Adipose tissue (tissue), 3 donors: ENCODE measurements around the gene CNOT8. TPM values are rescaled to one million over a fixed set of nuclear protein-coding genes. Genes with fewer than 3 reads are reported as not detected.
"Not testable (repeated sequence)": the region's sequence is repeated elsewhere in the genome, so short reads cannot be mapped to it uniquely, and the experiment has no call there.

Experiments
- H3K27ac ChIP-seq: one replicate; pipeline ENCODE4 v1.5.1; 2013; ENCODE audit warnings: low read depth, low read length
- WGBS, 3 donors: extraction: QIAGEN DNeasy Blood & Tissue Kit; methylation state at CpG; one replicate each; pipeline ENCODE4 v1.1.7; 2013; 5-methylcytosine and 5-hydroxymethylcytosine counted together
- polyA plus RNA-seq, 3 donors: library from polyadenylated mRNA; stranded (reverse); fragments of 200-250 nt; gene quantifications; one replicate each; pipeline ENCODE4 v1.2.3, GENCODE V29; 2013
- donor health status: healthy with polysubstance abuse.
- donor health status: Bipolar disorder and iron deficiency.
- donor health status: healthy.

CNOT8 gene
- polyA plus RNA-seq, 3 donors, result 16.6 to 52.8 (median 52.1) TPM

DNA sequence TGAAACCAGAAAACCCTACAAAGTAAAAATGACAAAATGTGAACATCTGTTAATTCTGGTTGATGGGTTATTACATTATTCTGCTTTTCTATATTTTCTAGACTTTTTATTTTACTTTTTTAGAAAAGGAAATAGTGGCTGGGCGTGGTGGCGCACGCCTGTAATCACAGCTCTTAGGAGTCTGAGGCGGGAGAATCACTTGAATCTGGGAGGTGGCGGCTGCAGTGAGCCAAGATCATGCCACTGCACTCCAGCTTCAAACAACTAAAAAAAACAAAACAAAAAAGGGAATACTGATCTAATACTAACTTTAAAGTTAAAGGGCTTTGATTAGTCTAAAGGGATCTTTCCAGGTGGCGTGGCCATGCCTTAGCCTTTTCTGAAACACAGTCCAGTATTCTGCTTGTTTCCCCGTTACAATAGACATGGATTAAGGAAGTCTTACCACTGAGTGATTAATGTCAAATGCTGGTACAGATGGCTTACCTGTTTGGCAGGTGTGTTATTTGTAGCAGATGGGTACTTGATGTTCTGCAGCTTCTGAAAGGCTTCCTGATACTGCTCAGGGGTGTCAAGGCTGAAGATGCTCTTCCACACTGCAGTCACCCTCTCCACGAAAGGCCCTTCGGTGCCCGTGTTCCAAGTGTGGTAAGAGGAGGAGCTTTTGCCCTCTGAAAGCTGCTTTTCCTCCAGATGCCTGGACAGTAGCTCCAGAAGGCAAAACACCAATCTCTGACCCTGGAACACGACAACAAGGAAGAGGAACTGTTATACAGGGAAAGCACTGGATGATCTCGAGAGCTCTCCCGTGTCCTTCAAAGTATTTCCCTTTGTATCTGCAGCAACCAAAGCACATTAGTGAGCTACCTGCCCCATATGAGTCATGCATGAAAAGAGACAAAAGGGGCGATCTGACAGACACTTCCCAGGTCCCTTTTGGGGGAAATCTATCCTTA is 37.5 kb downstream of the CNOT8 start:
- no peak overlapping the region for H3K27ac ChIP-seq
- 86 to 88% (median 86%) methylated on average over 14 of the region's 14 CpGs for WGBS, 3 donors

DNA sequence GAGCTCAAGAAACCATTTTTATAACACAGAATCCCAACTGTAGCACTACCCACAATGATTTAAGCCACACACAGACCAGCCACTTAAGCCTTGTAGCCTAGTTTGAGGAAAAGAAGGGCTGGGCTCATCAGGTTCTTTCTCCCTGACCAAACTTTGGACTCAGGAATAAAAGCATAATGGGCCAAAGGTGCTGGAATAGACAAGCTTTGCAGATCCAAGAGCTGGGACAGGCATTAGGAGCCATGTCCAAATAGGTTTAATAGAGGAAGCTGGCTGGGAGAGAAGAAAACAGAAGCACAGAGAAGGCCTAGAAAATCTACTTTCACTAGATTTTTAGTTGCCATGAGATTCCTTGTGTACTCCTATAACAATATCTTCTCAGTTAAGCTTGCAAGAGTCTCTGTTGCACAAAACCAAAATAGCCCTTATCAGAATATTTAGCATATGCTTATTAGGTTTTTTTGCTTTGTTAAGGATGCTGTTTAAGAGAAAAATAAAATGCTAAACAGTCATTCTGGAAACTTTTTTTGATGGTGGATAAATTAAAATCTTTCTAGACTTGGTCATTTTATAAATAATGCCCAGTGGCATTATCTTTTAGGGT is 38.2 kb downstream of the CNOT8 start:
- H3K27ac ChIP-seq, result no peak overlapping the region

DNA sequence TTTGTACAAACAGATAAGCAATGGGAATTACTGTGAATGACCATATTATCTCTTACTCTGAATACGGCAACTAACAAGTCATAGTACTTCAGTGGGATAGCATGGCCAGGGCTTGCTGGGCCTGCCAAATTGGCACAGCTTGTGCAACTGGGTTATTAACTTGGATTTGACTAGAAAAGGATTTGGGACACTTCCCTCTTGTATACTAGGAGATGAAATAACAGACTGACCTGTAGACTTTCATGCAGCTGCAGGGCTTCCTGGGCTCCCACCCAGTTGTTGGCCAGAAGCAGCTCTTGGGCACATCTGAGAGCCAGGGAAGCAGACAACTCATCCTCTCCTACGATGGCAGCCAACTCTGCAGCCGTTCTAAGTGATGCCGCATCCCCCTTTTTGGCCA is 39.8 kb downstream of the CNOT8 start:
- H3K27ac ChIP-seq, result no peak overlapping the region
- WGBS, 3 donors, result 86 to 89% (median 88%) methylated on average over 4 of the region's 4 CpGs

DNA sequence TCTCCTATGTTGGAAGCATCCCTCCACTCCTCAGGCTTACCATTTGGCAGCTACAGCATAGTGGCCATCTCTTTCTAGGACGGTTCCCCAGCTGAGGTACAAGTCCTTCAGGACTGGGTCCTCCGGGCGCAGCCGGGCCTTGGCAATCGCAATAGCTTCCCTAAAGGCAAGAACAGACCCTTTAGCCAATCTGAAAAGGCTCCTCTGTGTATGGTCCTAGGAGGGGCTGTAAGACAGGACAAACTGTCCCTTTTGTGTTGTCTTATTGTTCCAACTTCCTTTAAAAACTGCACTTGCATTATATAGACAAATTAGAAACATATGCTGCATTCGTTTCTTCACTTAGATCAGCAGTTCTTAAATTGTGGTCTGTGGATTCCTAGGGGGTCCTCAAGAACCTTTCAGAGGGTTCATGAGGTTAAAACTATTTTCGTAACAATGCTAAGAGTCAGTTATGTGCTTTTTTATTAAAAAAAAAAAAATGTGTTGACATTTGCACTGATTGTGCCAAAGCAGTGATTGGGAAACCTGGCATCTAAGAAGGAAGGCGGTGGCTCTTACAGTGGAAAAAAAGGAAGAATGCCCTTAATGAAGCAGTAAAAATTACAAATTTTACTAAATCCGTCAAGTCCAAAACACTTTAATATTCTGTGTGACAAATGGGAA is 40.9 kb downstream of the CNOT8 start:
- WGBS, 3 donors, result 75 to 91% (median 81%) methylated on average over 9 of the region's 9 CpGs
- H3K27ac ChIP-seq, result no peak overlapping the region

DNA sequence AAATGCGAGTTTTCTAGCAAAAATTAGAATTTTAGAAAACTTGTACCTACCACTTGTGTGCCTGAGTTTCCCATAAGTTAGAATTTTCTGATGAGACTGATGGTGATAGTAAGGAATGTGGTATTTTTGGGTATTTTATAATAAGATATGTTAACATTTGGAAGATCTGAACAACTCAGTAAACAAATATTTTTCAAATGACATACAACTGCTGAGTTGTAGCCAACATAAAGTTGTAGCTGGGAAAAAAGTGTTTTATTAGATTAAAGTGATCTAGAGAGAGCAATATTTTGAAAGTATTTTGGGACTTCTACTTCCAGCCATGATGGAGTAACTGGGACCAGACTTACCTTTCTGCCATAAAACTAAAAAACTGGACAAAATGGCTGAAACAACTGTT is 41.6 kb downstream of the CNOT8 start:
- 89 to 96% (median 94%) methylated on average over 1 of the region's 1 CpG for whole genome bisulfite sequencing, 3 donors
- H3K27ac ChIP-seq, result no peak overlapping the region

DNA sequence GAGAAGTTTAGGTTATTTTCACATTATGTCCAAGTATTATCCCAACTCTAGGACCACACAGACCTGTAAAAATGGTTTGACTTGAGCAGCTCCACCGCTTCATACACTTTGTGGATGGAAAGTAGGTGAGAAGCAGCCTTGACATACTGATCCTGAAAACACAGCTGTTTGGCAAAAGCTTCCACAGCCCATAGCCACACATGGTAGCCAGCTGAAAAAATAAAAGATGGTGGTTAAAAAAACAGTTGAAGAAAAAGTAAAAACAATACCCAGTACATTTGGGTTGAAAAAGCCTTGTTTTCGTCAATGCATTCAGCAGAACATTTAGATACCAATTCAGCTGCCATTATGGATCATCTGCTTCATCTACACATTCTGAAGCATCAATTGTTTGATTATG is 42.8 kb downstream of the CNOT8 start:
- no peak overlapping the region for H3K27ac ChIP-seq
- WGBS, 3 donors, result 92 to 96% (median 92%) methylated on average over 2 of the region's 2 CpGs

- WGBS, 3 donors, result 94 to 96% (median 95%) methylated on average over 6 of the region's 6 CpGs
- no peak overlapping the region for H3K27ac ChIP-seq
These were observed 43.5 kb downstream of the CNOT8 start for GRCh38 chr5:154901913-154902312.

- not testable (repeated sequence) for H3K27ac ChIP-seq
- 81 to 90% (median 84%) methylated on average over 7 of the region's 7 CpGs for WGBS, 3 donors
These were observed 47.2 kb downstream of the CNOT8 start for GRCh38 chr5:154905601-154906000.

DNA sequence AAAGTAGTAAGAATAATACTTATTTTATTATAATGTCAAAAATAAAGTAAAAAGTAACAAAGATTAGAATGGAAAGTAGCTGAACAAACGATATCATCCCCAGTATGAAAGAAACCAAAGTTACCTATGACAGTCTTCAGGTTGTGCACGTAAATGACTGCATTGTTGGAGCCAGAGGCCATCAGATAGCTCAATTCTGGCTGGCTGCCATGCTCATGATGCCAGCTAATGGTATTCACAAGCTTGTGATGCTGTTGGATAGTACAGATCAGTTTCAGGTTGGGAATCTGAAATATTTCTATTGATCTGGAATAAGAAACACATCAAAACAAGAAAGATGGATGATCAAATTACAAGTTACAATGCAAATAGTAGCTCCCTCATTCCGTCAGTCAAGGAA is 58.4 kb downstream of the CNOT8 start:
- no peak overlapping the region for H3K27ac ChIP-seq
- 55 to 87% (median 87%) methylated on average over 3 of the region's 3 CpGs for WGBS, 3 donors

DNA sequence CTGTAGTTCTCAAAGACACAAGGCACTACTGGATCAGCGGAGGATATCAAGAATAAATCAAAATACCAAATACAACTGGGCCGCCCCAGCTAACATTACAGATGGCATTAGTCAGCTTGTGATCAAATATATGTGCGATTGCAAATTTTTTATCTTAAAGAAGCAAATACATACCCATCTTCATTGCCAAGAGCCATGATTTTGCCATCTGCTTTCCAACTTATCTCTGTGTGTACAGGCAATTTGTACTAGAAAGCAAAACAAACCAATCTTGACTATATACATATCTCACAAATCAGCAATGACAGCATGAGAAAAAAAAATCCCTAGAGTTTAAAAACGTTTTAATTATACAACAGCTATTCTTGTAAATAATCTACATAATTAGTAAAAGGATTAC is 59.3 kb downstream of the CNOT8 start:
- 67 to 91% (median 87%) methylated on average over 4 of the region's 4 CpGs for WGBS, 3 donors

GRCh38 chr5:154923441-154924430 is 65.3 kb downstream of the CNOT8 start:
- H3K27ac ChIP-seq, result no peak overlapping the region
- 86 to 96% (median 92%) methylated on average over 7 of the region's 7 CpGs for WGBS, 3 donors

More for the DNA sequence above, 59.3 kb downstream of the CNOT8 start:
- H3K27ac ChIP-seq, result no peak overlapping the region

Other genes starting within 250 kb of the CNOT8 start
- gene LARP1, start 103.2 kb upstream of the CNOT8 start, polyA plus RNA-seq, result 10 to 100 TPM; 29.8 to 61.3 (median 41.3) TPM
- gene FAXDC2, start 8.0 kb upstream of the CNOT8 start, polyA plus RNA-seq, result 10 to 100 TPM in 2 of 3 donors, 1 to 10 TPM in 1; 5.5 to 22.7 (median 20.2) TPM
- 1 to 10 TPM; 2.7 to 9.4 (median 6.0) TPM for gene GEMIN5, start 79.6 kb downstream of the CNOT8 start, polyA plus RNA-seq
- gene MRPL22, start 82.4 kb downstream of the CNOT8 start, polyA plus RNA-seq, result 10 to 100 TPM; 25.3 to 46.6 (median 38.0) TPM
- not detected for gene KIF4B, start 155.1 kb downstream of the CNOT8 start, polyA plus RNA-seq